PC-9 (cell line): ENCODE measurements around the gene WASL.

ENCODE experiments used
- EZH2 ChIP-seq: fragments of 200-600 bp; sonication (generic); IDR thresholded peaks from 2 replicates; pipeline ENCODE4 v1.8.0; 2017; ENCODE audit warnings: antibody characterized with exemption, low read depth
- TF ChIP-seq, protein P1 (sequence below): fragments of 200-600 bp; sonication (generic); conservative IDR thresholded peaks from 2 replicates; pipeline ENCODE4 v1.6.1; 2017; ENCODE audit warnings: mixed run types, antibody characterized with exemption, mild to moderate bottlenecking, moderate library complexity

DNA sequence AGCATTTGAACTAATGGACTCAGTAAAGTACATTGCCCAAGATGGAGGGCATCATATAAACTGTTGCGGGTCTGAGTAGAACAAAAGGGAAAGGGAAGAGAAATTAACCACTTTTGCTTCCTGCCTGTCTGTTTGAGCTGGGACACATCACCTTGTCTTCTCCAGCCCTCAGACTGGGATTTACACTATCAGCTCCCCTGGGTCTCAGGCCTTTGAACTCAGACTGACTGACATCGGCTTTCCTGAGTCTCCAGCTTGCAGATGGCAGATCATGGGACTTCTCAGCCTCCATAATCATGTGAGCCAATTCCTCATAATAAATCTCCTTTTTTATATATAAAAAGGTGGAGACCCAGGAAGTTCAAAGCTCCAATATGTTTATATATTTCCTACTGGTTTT lies 23.0 kb upstream of the WASL start:
- TF ChIP-seq, protein P1, sequence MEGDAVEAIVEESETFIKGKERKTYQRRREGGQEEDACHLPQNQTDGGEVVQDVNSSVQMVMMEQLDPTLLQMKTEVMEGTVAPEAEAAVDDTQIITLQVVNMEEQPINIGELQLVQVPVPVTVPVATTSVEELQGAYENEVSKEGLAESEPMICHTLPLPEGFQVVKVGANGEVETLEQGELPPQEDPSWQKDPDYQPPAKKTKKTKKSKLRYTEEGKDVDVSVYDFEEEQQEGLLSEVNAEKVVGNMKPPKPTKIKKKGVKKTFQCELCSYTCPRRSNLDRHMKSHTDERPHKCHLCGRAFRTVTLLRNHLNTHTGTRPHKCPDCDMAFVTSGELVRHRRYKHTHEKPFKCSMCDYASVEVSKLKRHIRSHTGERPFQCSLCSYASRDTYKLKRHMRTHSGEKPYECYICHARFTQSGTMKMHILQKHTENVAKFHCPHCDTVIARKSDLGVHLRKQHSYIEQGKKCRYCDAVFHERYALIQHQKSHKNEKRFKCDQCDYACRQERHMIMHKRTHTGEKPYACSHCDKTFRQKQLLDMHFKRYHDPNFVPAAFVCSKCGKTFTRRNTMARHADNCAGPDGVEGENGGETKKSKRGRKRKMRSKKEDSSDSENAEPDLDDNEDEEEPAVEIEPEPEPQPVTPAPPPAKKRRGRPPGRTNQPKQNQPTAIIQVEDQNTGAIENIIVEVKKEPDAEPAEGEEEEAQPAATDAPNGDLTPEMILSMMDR = no peak
- no peak for TF ChIP-seq EZH2
